Activated naive CD4-positive, alpha-beta T cell treated with Interleukin-2 at 50 U/mL for 16 hours (primary cell): ENCODE results near the gene LRRN2.
"Not testable (repeated sequence)": the region's sequence is repeated elsewhere in the genome, so short reads cannot be mapped to it uniquely, and the experiment has no call there.

ENCODE experiments used
- DNase-seq: peaks from one replicate; pipeline ENCODE4 v3.0.0-alpha.2; 2020

LRRN2 gene

GRCh38 chr1:204685236-204686006 is at the start of gene LRRN2:
Gene LRRN2 (minus strand): TSS chr1:204685738. CDS start chr1:204619992, 65,746 bp downstream.
- no peak for DNase-seq

DNA sequence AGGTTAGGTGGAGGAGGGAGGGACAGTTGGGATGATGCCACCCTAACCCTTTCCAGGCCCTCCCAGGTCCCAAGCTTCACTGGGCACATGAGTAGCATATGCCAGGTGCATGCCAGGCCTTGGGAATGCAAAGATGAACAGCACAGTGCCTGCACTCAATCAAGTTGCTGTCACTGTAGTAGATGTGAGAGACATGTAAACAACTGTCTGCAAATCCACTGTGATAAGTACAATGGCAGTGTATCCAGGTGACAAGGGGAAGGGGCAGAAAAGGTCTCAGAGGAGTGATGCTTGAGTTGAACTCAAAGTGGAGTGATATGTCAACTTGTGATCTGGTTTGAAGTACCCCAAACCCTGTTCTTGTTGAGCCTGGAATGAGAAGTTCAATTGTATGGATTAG is 49.5 kb upstream of the LRRN2 start:
- DNase-seq, result no peak

DNA sequence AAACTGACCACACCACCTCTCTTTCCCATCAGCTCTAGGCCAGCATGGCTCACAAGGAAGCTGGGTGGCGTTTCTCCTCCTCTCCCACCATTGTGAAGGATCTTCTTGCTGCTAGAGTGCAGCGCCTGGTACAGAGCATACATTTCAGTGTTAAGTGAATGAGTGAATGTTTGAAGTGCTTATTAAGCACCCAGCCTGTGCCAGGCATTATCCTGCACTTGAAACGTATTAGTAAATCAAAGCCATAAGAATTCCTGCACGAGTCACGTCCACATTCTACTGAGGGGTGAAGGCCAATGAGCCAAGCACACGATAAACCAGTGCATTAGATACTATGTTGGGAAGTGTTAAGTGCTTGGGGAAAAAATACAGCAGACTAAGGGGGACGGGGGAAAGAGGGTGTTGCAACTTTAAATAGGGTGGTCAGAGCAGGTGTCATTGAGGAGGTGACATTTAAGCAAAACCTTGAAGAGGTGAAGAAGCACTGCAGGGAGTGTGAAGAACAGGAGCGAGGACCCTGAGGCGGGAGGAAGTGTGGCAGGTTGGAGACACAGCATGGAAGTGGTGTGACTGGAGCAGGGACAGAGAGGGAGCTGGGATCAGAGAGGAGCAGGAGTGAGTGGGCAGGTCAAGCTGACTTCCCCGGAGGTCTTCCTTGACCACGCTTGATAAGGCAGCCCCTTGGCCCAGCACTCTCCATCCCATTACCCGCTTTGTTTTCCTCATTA is 48.5 kb upstream of the LRRN2 start:
- no peak for DNase-seq

- no peak for DNase-seq
Measured at GRCh38 chr1:204733289-204733688, 47.8 kb upstream of the LRRN2 start.

GRCh38 chr1:204731985-204732575 is 46.5 kb upstream of the LRRN2 start:
- DNase-seq, result no peak

GRCh38 chr1:204731509-204731908 is 46.0 kb upstream of the LRRN2 start:
- DNase-seq, result no peak

DNA sequence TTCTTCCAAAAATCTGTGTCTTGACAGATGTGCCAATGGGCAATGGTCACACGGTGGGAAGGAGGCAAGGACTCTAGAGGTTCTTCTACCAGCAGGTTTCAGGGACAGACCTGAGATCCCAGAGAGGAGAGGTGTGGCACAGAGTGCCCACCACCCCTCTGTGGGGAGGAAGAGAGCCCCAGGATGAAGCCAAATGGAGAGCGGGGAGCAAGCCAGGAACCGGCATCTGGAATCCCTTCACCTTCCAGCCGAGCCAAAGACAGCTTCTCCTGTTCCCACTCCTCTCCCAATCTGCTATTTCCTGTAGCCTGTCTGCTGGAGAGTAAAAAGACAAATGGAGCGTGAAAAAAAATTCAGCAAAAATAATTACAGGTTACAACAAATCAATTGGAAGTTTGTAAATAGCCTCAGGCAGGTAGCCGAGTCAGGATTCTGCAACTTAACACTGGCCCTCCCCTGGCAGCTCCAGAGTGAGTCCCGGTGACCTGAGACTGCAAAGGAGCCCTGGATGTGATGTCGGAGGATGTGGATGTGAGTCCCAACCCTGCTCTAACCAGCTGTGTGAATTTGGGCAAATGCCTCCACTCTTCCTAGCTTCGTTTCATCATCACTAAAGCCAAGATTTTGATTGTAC is 45.4 kb upstream of the LRRN2 start:
- DNase-seq, result no peak

DNA sequence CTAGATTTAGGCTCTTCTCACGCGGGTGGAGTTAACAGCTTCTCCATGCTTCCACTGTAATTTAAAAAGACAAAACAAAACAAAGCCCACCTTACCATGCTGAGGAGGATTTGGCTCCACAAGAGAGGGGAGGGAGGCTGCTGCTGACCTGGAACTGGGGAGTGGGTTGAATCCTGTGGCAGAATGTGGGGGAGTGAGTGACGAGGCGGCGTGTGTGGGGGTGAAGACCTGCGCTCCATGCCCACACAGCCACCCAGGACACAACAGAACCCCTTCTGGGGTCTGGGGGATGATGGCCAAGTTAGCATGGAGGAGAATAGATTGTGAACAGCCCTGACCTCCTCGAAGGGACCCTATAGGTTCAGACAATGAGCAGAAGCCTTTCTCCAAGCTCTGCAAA is 44.0 kb upstream of the LRRN2 start:
- no peak for DNase-seq

- DNase-seq, result no peak
Measured at GRCh38 chr1:204728456-204728855, 42.9 kb upstream of the LRRN2 start.

DNA sequence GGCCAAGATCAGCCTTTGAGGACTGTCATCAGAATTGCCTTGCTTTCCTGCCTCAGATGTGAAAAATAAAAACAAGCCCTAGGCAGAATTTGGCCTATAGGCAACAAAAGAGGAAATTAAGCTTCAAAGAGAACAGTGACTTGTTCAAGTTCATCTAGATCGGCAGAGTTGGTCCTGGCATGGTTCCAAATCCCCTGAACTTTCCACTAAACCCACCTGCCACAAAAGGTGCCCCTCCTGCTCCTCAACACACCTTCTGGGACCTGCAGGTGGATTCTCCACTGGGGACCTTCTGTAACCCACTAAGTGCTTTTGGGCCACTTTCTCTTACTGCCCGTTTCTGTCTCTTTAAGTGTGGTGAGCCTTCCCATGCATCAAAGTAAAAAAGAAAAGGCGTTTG is 42.5 kb upstream of the LRRN2 start:
- no peak for DNase-seq

- DNase-seq, result not testable (repeated sequence)
Measured at GRCh38 chr1:204727438-204727837, 41.9 kb upstream of the LRRN2 start.

DNA sequence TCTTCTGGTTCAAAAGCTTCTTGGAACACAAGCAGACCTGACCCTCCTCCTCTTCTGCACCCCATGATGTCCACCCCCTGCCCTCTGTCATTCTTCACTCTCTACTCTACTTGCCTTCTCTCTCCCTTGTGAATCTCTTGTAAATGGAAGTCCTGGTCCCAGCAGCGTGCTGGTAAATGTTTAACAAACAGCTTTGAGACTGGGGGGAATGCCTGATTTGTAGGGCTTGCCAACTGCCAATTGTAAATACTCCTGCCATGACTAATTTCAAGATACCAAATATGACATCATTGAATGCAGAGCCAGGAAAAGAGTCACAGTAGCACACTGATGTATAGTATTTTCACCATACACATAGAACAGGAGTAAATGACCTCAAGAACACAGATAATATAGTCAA is 40.9 kb upstream of the LRRN2 start:
- no peak for DNase-seq

DNA sequence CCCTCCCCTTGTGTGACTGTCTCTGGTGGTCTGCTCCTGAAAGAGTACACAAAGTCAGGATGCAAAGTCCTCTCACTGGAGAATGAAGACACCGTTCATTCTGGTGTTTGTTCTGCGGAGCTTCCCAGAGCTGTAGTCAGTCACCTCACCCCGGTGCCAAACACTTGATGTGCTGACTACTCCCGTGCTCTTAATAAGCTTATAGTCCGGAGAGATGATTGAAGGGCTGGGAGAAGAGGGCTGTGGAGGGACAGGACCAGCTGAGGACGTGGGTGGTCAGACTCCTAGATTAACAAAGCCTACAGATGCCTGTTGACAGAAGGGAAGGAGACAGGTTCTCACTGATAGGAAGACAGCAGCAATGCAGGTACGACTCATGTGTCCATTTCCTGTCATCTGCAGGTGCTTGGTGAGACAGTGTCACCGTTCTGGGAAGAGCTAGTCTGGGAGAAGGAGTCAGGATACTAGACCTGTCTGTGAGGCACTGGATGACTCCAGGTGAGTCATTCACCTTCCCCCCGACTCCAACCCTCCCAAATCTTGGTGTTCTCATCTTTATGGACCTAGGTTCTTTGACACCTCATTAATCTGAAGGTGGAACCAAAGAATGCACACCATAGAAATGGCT is 40.4 kb upstream of the LRRN2 start:
- no peak for DNase-seq

DNA sequence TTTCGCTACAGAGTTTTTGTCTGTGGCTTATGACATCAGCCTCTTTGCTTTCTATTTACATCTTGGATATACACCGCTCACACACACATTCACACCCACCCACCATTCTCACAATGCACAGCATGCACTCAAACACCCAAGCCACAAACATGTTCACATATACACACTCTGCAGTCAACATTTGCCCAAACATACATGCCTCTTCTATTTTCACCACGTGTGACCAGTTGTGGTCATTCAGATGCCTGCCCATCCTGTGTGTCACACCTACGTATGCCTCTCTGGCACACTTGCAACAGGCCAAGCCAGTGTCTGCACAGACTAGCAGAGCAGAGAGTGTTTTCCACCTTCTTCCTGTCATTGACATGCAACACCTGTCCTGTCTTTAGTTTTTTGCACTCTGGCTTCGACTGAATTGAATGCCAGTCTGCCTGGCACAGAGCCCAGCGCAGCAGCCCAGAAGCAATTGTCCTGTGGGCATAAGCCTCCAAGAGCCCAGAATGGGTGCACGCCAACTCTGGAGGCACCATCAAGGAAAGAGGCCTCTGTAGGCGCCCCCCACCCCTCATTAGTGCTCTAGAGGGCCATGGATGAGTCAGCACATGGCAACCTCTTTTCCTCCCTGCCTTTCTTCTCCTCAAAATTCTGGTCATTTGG is 37.7 kb upstream of the LRRN2 start:
- no peak for DNase-seq

DNA sequence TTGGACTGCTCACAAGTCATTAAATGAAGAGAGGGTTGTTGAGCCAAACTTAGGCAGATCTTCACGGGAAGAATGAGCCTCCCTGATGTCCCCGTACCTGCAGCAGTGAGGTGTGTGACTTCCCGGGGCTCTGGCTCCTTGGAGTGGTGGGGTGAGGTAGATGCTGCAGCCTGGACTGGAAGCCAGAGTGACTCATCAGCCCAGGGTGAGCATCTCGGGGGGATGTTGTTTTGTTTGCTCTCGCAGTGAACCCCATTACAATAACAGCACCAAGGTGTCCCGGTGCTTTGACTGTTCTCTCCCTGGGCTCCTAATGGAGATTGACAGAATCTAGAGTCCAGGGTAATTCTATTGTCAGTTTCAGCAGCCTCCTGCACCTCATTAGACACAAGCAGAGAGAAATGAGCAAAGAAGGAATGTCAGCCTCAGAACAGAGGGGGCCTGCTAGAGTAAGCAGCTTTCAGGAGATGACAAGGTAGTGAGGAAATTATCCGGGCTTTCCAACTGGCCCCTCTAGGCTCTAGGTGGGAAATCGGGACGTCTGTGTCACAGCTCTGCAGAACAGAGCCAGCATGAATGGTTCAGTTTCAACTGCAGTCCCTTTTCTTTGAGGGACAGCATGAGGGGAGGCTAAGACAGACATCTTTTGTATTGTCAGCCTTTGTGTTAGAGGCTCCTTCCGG is 36.0 kb upstream of the LRRN2 start:
- no peak for DNase-seq

GRCh38 chr1:204716660-204717059 is 31.1 kb upstream of the LRRN2 start:
- no peak for DNase-seq

DNA sequence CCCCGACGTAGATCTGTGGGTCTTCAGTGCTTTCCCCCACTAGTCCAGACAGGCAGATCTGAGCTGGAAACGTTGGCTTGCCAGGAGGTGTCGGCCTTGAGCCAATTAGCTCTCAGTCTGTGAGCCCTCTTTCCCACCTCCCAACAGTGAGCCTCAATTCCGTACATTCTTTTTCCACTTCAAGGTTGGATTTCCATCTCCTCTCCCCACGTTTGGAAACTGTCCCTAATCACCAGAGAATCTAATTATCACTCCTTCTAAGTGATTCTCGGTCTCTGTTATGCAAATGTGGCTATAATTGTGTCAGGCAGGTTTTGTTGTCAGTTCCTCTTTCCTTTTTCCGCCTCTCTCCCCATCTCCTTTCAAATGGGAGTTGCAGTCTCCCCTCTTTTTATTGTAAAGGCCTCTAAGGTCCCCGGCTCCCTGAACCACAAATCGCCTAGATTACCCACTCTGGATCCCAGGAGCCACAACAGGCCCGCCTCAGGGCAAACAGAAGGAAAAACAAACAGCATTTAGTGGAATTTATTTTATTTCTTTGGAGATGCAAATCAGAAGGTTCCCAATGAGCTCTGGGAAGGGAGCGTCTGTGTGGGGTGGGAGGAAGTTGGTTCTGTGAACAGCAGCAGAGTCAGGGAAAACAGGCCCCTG is 29.4 kb upstream of the LRRN2 start:
- DNase-seq, result no peak

DNA sequence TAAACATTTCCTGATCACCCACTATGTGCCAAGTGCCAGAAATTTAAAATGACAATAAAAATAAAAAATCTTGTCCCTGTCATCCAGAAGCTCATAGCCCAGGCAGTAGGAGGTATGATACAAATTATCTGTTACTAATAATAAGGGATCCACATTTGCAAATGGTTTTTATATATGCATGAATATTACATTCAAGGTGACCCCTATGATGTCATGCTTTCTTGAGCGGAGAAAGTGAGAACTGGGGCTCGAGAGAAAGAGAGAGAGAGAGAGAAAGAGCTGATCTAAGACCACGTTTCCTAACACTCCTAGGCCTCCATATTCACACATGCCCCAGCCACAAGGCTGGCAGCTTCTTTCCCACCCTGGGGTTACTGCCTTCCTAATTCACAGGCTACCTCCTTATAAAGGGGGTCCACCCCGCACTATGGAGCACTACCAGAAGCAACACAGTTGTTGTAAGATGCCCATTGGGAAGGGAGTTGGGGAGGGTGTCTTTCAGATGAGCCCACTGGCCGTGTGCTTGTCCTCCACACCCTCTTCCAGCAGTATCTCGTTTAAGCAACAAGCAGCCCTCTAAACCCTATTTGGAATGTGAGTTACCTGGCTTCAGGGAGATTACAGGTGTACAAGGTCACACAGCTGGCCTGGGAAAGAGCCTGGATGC is 28.8 kb upstream of the LRRN2 start:
- DNase-seq, result no peak

DNA sequence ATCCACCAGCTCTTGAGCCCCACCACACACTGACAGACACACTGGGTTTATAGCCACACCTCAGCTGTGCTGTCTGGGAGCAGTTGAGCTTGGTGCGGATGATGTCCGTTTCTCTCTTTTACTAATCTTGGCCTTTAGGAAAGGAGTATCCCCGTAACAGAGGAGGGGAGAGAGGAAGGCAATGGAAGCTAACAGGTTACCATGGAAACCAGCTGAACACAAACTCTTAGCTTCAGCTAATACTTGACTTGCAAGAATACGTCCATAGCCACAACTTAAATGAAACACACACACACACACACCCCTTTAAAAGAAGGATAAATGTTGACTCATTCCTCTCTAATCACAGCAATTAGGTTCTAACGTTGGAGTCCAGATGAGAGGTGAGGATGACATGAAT is 28.0 kb upstream of the LRRN2 start:
- no peak for DNase-seq

DNA sequence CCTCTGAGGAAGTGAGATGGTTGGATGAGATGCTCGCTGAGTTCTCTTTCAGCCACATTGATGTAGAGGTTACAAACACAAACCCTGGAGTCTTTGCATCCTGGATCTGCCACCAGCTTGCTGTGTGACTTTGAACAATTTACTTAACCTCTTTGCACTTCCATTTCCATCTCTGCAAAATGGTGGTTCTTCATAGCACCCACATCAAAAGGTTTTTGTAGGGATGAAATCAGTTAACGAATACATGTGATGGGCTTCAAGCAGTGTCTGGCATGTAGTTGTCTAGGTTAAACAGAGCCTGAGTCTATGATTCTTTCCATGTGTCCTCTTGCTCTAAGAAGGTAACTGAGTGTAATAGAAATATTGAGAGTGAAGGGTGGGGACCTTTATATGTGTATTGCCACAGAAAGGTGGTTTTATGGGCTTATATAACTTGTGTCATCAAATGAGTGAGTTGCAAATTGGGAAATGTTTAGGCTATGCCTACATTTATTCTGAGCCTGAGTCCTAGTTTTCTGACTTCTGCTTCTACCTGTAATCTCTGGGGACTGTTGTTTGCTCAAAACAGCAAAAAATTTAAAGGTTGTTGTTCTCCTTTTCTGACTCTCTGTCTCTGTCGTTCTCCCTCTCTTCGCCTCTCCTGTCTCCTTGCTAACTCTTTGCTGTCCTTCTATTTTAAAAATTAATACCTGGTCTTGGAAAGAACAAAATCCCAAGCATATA is 27.3 kb upstream of the LRRN2 start:
- no peak for DNase-seq
